Small intestine (tissue), 7 donors: ENCODE measurements around the gene MAN1C1. TPM values are rescaled to one million over a fixed set of nuclear protein-coding genes. Genes with fewer than 3 reads are reported as not detected.

Source experiments
- DNase-seq, 2 donors: peaks; one replicate each; pipeline versions ENCODE4 v3.0.0 to v3.0.0-alpha.2; 2013
- FAIRE-seq: peaks from 2 replicates; lab custom pipeline; 2012; peaks lifted over from hg19 to GRCh38; lab: Jason Lieb, UNC
- H3K27ac ChIP-seq, 3 donors: one replicate each; pipeline ENCODE4 v1.5.1; 2013; ENCODE audit warnings: low read length in 2 of 3, mild to moderate bottlenecking in 2 of 3, control low read depth in 1 of 3, inconsistent platforms in 1 of 3, low read depth in 1 of 3, moderate library complexity in 1 of 3
- H3K27me3 ChIP-seq, 3 donors: one replicate each; pipeline ENCODE4 v1.6.1; 2013; ENCODE audit warnings: low read length in 3 of 3, inconsistent platforms in 1 of 3; ENCODE audit not compliant: control insufficient read depth in 3 of 3, insufficient read depth in 3 of 3
- H3K36me3 ChIP-seq, 3 donors: one replicate each; pipeline ENCODE4 v1.6.1; 2013; ENCODE audit warnings: low read length in 3 of 3, inconsistent platforms in 1 of 3, low read depth in 1 of 3, mild to moderate bottlenecking in 1 of 3, moderate library complexity in 1 of 3; ENCODE audit not compliant: control insufficient read depth in 3 of 3, insufficient read depth in 2 of 3
- H3K4me1 ChIP-seq, 3 donors: one replicate each; pipeline ENCODE4 v1.6.1; 2013; ENCODE audit warnings: low read length in 2 of 3, inconsistent platforms in 1 of 3, low read depth in 1 of 3, mild to moderate bottlenecking in 1 of 3, moderate library complexity in 1 of 3; ENCODE audit not compliant: control insufficient read depth in 3 of 3, insufficient read depth in 2 of 3
- H3K4me3 ChIP-seq, 3 donors: one replicate each; pipeline ENCODE4 v1.5.1; 2013; ENCODE audit warnings: low read length in 3 of 3, control low read depth in 1 of 3, inconsistent platforms in 1 of 3, low read depth in 1 of 3, mild to moderate bottlenecking in 1 of 3, moderate library complexity in 1 of 3
- H3K9me3 ChIP-seq, 2 donors: one replicate each; pipeline ENCODE4 v1.6.1; 2013; ENCODE audit warnings: low read depth in 1 of 2, low read length in 1 of 2; ENCODE audit not compliant: control insufficient read depth in 2 of 2, insufficient read depth in 1 of 2
- WGBS, 3 donors: extraction: QIAGEN DNeasy Blood & Tissue Kit; methylation state at CpG; one replicate each; pipeline ENCODE4 v1.1.7; 2013; 5-methylcytosine and 5-hydroxymethylcytosine counted together
- polyA plus RNA-seq, 4 donors: library from polyadenylated mRNA; stranded (reverse) in 3 of 4; unstranded in 1 of 4; fragments of 200-250 nt in 3 of 4; fragments of 120-200 nt in 1 of 4; gene quantifications; one replicate each; pipeline versions ENCODE4 v1.2.1 to v1.2.3, GENCODE V29; 2013
- donor health status: healthy with polysubstance abuse.
- donor health status: control.
- donor health status: control.
- donor health status: Bipolar disorder and iron deficiency.
- donor health status: healthy.

The MAN1C1 gene
- polyA plus RNA-seq, 4 donors, result 0.67 to 12.1 (median 3.4) TPM

DNA sequence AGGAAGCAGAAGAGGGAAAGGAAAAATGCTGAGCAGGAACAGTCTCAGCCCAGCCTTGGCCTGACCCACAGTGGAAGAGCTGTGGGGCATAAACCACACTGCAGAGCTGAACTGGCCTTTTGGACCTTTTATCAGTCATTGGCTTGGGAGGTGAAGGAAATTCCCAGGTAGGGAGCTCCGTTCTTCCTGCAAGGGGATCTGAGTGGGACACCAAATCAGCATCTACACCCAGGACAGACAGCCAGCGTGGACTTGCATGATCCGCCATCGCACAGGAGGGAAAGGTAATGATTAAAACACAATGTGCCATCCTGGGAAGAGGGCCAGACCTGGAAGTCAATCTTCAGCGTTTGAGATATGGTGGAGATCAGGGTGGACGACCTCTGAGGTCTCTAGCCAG is 202.0 kb downstream of the MAN1C1 start:
- H3K27me3 ChIP-seq, result no peaks in the 10 kb centered on the region
- peak overlapping the region; percentile 88 to 95 (median 93) for H3K27ac ChIP-seq
- WGBS, 3 donors, result 16 to 54% (median 37%) methylated on average over 6 of the region's 6 CpGs
- H3K36me3 ChIP-seq, result peaks cover 0 to 53% (median 0%) of the 10 kb centered on the region in 3 donors
- no peak for FAIRE-seq
- DNase-seq, result peak; percentile 67 to 85
- peaks cover 0 to 31% (median 0%) of the 10 kb centered on the region in 3 donors for H3K4me1 ChIP-seq
- peak overlapping the region in 2 of 3 donors; percentile 77 to 82 for H3K4me3 ChIP-seq
- H3K9me3 ChIP-seq, result no peaks in the 10 kb centered on the region

DNA sequence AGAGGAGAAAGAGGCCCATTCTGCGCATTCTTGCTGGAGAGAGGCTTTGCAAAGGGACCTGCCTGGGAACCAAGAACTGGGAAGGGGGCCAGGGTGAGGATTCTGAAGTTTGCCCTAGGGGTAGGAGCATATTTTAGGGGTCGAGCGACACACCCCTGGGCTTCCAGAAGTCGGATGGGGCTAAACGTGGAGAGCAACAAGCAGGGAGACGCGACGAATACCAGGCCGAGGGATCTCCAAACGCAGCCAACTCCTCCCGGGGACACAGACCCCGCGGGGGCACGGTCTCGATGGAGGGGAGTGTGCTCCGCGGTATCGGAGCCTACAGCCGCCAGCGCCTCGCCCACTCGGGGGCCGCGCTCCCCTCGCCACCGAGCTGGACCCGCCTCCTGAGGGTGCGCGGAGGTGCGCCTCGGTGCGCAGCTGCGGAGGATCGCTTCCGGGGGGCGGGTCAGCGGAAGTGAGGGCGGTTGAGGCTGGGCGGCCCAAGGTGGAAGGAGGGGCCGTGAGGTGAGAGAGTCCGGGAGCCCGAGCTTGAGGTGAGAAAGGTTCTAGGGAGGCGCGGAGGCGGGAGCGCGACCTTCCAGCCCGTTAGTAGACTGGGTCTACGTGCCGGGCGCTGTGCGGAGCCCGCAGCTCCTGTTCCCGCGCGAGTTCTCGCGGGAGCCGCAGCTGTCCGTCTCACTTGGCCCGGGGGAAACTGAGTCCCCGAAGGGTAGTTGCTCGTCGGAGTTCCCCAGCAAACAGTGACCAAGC is 203.1 kb downstream of the MAN1C1 start, which contains the start of gene MTFR1L:
Gene MTFR1L (plus strand): TSS at position 464 of the 756 bp plus-strand sequence. CDS start 3,151 bp downstream, outside the sequence.
- WGBS, 3 donors, result 0 to 1% (median 0%) methylated on average over 62 to 64 of the region's 64 CpGs
- H3K9me3 ChIP-seq, result no peaks in the 10 kb centered on the region
- no peak for FAIRE-seq
- H3K27me3 ChIP-seq, result no peaks in the 10 kb centered on the region
- H3K36me3 ChIP-seq, result peaks cover 0 to 50% (median 0%) of the 10 kb centered on the region in 3 donors
- DNase-seq, result peak; percentile 96
- peak within 1 kb of the TSS; percentile 77 to 87 (median 82) for H3K4me3 ChIP-seq
- H3K4me1 ChIP-seq, result peaks cover 0 to 31% (median 0%) of the 10 kb centered on the region in 3 donors
- peak within 1 kb of the TSS; percentile 88 to 95 (median 93) for H3K27ac ChIP-seq

DNA sequence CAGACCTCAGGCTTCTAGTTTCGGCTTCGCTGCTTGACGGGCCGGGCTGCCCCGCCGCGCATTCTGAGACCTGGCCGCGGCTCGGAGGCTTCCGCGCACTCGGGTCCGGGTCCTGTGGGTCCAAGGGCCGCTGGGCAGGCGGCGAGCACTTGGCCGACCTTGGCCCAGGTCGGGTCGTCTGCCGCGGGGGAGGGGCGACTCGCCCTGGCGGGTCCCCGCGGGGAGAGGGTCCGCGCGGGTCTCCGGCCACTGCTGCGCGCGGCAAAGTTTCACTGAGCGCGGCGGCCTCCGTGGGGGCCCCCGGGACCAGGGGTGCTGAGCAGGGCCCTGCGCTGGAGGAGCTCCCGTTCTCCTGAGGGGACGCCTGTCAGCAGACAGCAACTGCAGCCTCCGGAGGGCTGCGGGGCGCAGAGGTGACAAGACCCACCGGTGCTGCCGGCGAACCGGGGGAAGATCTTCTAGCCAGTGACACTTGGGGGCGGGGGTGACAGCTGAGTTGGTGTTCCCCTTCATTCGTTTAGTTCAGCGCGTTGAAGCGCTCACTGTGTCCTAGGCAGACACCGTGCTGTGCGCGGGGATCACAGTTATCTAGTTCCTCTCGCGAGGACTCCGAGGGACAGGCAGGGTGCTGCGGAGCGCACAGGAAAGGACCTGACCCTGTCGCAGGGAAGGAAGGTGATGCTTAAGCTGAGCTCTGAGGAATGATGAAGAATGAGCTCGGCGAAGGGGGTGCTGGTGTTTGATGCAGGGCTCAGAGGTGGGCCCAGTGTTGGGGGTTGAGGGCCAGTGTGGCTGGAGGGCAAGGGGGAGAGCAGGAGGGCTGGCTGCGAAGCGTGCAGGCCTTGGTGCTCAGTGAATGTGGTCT is 203.9 kb downstream of the MAN1C1 start:
- peak overlapping the region; percentile 88 to 95 (median 93) for H3K27ac ChIP-seq
- H3K9me3 ChIP-seq, result no peaks in the 10 kb centered on the region
- peaks cover 0 to 42% (median 0%) of the 10 kb centered on the region in 3 donors for H3K36me3 ChIP-seq
- peaks cover 0 to 31% (median 0%) of the 10 kb centered on the region in 3 donors for H3K4me1 ChIP-seq
- FAIRE-seq, result no peak
- peak overlapping the region; percentile 77 to 87 (median 82) for H3K4me3 ChIP-seq
- WGBS, 3 donors, result 0 to 1% (median 1%) methylated on average over 55 to 67 of the region's 67 CpGs
- no peaks in the 10 kb centered on the region for H3K27me3 ChIP-seq
- DNase-seq, result peak; percentile 76 to 85

DNA sequence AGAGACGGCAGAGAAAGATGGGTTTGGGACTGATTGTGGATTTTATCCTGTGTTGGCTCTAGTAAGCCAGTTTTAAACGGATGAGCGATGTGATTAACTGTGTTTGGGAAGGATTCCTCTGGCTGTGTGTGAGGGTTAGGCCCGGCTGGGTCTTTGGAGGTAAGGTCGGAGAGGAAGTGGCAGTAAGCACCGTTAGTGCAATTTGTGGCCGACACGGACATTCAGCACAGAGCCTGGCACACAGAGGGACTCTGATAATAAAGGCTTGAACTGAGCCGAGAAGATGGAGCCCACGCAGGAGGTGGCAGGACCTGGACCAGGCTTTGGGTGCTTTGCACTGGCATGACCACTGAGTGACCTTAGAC is 204.5 kb downstream of the MAN1C1 start:
- 19 to 31% (median 26%) methylated on average over 10 of the region's 10 CpGs for WGBS, 3 donors
- DNase-seq (no peak), FAIRE-seq (no peak)
- Histone ChIP-seq H3K4me1 (peaks cover 0 to 31% (median 0%) of the 10 kb centered on the region in 3 donors), H3K36me3 (peaks cover 0 to 41% (median 4%) of the 10 kb centered on the region in 3 donors), H3K27me3 (no peaks in the 10 kb centered on the region), H3K4me3 (peak overlapping the region in 2 of 3 donors; percentile 77 to 82), H3K27ac (peak overlapping the region; percentile 45 to 93 (median 88)), H3K9me3 (no peaks in the 10 kb centered on the region)

DNA sequence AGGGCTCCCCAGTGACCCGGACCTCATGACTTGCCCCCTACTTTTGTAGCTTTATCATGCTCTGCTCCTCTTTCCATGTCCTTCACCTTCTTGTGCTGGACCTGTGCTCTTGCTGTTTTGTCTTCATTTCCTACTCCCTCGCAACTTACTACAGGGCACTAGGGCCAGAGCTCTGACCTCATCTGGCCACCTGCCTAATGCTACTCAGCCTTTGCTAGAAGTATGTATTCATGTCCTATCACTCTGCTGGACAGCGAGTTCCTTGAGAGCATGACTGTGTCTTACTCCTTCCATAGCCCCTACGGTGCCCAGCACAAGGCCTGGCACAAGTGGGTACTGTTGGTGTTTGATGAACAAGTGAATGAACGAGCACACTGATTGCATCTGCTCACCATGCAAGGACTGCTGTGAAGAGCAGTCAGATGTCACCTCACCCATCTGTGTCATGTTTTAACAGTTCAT is 205.1 kb downstream of the MAN1C1 start:
- no peaks in the 10 kb centered on the region for H3K27me3 ChIP-seq
- H3K4me1 ChIP-seq, result peaks cover 0 to 31% (median 0%) of the 10 kb centered on the region in 3 donors
- H3K9me3 ChIP-seq, result no peaks in the 10 kb centered on the region
- H3K4me3 ChIP-seq, result peak overlapping the region in 2 of 3 donors; percentile 77 to 82
- no peak for DNase-seq
- no peak for FAIRE-seq
- WGBS, 3 donors, result 72 to 79% (median 75%) methylated on average over 5 of the region's 5 CpGs
- no peak overlapping the region for H3K27ac ChIP-seq
- H3K36me3 ChIP-seq, result peaks cover 0 to 41% (median 8%) of the 10 kb centered on the region in 3 donors

DNA sequence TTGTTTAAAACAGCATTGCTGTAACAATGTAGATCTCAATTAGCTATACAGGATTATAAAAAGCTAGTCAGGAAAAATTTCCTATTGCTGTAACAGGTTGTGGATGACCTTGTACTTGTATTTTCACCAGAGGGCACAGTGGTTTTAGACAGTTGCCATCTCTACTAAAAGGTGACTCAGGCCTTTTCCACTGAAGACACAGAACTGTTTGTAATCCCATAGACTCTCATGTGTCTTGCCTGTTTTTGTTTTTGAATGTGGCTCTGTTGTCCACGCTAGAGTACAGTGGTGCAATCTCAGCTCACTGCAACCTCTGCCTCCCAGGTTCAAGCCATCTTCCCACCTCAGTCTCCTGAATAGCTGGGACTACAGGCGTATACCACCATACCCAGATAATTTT is 209.0 kb downstream of the MAN1C1 start:
- no peaks in the 10 kb centered on the region for H3K27me3 ChIP-seq
- H3K4me1 ChIP-seq, result peaks cover 0 to 12% (median 0%) of the 10 kb centered on the region in 3 donors
- no peaks in the 10 kb centered on the region for H3K9me3 ChIP-seq
- peaks cover 11 to 65% (median 23%) of the 10 kb centered on the region in 3 donors for H3K36me3 ChIP-seq
- no peak overlapping the region for H3K4me3 ChIP-seq
- no peak overlapping the region for H3K27ac ChIP-seq
- 91 to 98% (median 94%) methylated on average over 2 of the region's 2 CpGs for WGBS, 3 donors
- no peak for DNase-seq
- no peak for FAIRE-seq

DNA sequence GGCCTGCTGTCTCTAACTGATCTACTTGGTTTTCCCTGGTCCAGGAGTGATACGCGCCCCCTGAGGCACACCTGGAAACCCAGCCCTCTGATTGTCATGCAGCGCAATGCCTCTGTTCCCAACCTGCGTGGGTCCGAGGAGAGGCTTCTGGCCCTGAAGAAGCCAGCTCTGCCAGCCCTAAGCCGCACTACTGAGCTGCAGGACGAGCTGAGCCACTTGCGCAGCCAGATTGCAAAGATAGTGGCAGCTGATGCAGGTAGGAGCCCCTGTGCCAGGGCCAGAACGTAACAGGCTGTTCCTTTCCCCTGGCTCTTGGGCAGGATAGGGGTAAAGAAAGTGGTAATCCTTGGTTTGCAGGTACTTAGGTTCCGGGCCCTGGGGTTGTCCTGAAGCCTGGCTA is 210.0 kb downstream of the MAN1C1 start:
- H3K9me3 ChIP-seq, result no peaks in the 10 kb centered on the region
- H3K4me3 ChIP-seq, result no peak overlapping the region
- WGBS, 3 donors, result 96 to 97% (median 96%) methylated on average over 10 of the region's 10 CpGs
- no peaks in the 10 kb centered on the region for H3K27me3 ChIP-seq
- FAIRE-seq (no peak), DNase-seq (no peak)
- H3K36me3 ChIP-seq, result peaks cover 18 to 64% (median 27%) of the 10 kb centered on the region in 3 donors
- peaks cover 0 to 4% (median 0%) of the 10 kb centered on the region in 3 donors for H3K4me1 ChIP-seq
- no peak overlapping the region for H3K27ac ChIP-seq

DNA sequence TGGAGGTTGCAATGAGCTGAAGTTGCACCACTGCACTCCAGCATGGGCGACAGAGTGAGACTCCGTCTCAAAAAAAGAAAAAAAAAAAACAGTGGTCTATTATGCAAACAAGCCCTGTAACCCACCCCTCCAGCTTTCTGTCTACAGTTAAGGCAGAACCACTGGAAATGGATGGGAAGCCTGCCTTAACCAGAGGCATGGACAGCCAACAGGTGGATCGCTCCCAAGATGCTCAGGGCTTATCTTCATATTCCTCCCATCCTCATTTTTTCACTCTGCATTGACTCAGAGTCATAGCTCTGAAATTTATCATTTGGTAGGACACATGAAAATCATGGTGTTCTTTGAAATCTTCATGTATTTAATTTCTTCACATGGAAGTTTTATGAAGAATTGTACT is 211.9 kb downstream of the MAN1C1 start:
- no peaks in the 10 kb centered on the region for H3K9me3 ChIP-seq
- H3K36me3 ChIP-seq, result peaks cover 26 to 65% (median 27%) of the 10 kb centered on the region in 3 donors
- peaks cover 0 to 15% (median 3%) of the 10 kb centered on the region in 3 donors for H3K4me1 ChIP-seq
- DNase-seq (no peak), FAIRE-seq (no peak)
- WGBS, 3 donors, result 61 to 64% (median 63%) methylated on average over 3 of the region's 3 CpGs
- H3K27ac ChIP-seq, result no peak overlapping the region
- H3K4me3 ChIP-seq, result no peak overlapping the region
- no peaks in the 10 kb centered on the region for H3K27me3 ChIP-seq
